Prostate gland (tissue), 2 donors: ENCODE measurements around the gene KAZN. TPM values are rescaled to one million over a fixed set of nuclear protein-coding genes. Genes with fewer than 3 reads are reported as not detected.

Experiments
- DNase-seq: peaks from one replicate; pipeline ENCODE4 v3.0.0-alpha.2; 2019; ENCODE audit warnings: low spot score
- H3K27ac ChIP-seq, 2 donors: fragments of 200-600 bp; sonication (generic); 2 replicates each; pipeline ENCODE4 v1.5.1; 2017 to 2019
- H3K27me3 ChIP-seq: fragments of 200-600 bp; sonication (generic); replicated peaks from 2 replicates; pipeline ENCODE4 v1.5.1; 2019; ENCODE audit not compliant: insufficient read depth
- H3K36me3 ChIP-seq, 2 donors: fragments of 200-600 bp; sonication (generic); 1 replicate in 1 of 2; 2 replicates in 1 of 2; pipeline versions ENCODE4 v1.5.1 to v1.8.1; 2017 to 2019
- H3K4me1 ChIP-seq: fragments of 200-600 bp; sonication (generic); replicated peaks from 2 replicates; pipeline ENCODE4 v1.5.1; 2019
- H3K4me3 ChIP-seq, 2 donors: fragments of 200-600 bp; sonication (generic); 2 replicates each; pipeline ENCODE4 v1.5.1; 2017 to 2019
- H3K9me3 ChIP-seq: fragments of 200-600 bp; sonication (generic); 2 replicates; pipeline ENCODE4 v1.5.1; 2017
- POLR2A ChIP-seq: fragments of 450-650 bp; IDR thresholded peaks from one replicate; pipeline ENCODE4 v1.6.1; 2016; ENCODE audit warnings: antibody characterized with exemption, mild to moderate bottlenecking
- POLR2AphosphoS5 ChIP-seq: sonication (generic); formaldehyde crosslinking; IDR thresholded peaks from one replicate; pipeline ENCODE4 v1.6.1; 2017; ENCODE audit warnings: antibody characterized with exemption
- WGBS: methylation state at CpG from one replicate; pipeline ENCODE4 v1.1.5; 2018; 5-methylcytosine and 5-hydroxymethylcytosine counted together
- intact Hi-C: fragments of 100-400 bp; cut with DNase I; formaldehyde crosslinking; loops from one replicate; pipeline ENCODE4 v1.14.2; 2022
- total RNA-seq, 2 donors: library from RNA; depleted of rRNA; stranded (reverse); fragments of >200 nt; gene quantifications; one replicate each; pipeline ENCODE4 v1.1.0, GENCODE V29; 2016
- TF ChIP-seq, protein P1 (sequence below), 4 experiments: fragments of 200-600 bp in 2 of 4; fragments of 450-650 bp in 2 of 4; sonication (generic) in 2 of 4; IDR thresholded peaks; 1 replicate in 3 of 4; 2 replicates in 1 of 4; pipeline ENCODE4 v1.5.1; 2016 to 2019; ENCODE audit warnings: antibody characterized with exemption in 4 of 4, mild to moderate bottlenecking in 2 of 4, moderate library complexity in 2 of 4

The KAZN gene
- total RNA-seq, 2 donors from 2014 or later = 8.3 to 12.7 TPM

DNA sequence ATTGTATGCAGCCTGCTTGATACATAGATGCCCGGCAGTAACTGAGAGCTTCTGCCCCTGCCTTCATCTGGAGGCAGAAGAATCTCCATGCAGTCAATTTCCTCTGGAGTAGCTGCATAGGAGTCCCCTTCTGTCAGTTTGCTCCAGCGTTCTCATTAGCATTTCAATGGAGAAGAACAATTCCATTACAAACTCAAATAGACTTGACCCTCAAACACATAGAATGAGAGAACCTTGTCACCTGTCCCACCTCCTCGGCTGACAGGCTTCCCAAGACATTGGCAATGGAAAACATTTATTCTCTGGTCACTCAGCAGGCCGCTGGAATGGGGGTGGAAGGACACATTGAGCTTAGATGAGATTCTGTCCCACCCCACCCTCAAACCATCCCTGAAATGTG lies 509.4 kb downstream of the KAZN start:
- DNase-seq = no peak
- no peaks in the 10 kb centered on the region for H3K27me3 ChIP-seq
- no peaks in the 10 kb centered on the region for H3K4me1 ChIP-seq
- H3K9me3 ChIP-seq = no peaks in the 10 kb centered on the region
- H3K27ac ChIP-seq = no peak overlapping the region
- TF ChIP-seq, protein P1, sequence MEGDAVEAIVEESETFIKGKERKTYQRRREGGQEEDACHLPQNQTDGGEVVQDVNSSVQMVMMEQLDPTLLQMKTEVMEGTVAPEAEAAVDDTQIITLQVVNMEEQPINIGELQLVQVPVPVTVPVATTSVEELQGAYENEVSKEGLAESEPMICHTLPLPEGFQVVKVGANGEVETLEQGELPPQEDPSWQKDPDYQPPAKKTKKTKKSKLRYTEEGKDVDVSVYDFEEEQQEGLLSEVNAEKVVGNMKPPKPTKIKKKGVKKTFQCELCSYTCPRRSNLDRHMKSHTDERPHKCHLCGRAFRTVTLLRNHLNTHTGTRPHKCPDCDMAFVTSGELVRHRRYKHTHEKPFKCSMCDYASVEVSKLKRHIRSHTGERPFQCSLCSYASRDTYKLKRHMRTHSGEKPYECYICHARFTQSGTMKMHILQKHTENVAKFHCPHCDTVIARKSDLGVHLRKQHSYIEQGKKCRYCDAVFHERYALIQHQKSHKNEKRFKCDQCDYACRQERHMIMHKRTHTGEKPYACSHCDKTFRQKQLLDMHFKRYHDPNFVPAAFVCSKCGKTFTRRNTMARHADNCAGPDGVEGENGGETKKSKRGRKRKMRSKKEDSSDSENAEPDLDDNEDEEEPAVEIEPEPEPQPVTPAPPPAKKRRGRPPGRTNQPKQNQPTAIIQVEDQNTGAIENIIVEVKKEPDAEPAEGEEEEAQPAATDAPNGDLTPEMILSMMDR (IDR thresholded peaks at IDR 0.05) = no peak
- TF ChIP-seq POLR2A = no peak
- TF ChIP-seq POLR2AphosphoS5 = no peak
- intact Hi-C loops = no loop called here
- H3K4me3 ChIP-seq = no peak overlapping the region
- 73% methylated on average over 4 of the region's 4 CpGs for WGBS
- H3K36me3 ChIP-seq = no peaks in the 10 kb centered on the region

DNA sequence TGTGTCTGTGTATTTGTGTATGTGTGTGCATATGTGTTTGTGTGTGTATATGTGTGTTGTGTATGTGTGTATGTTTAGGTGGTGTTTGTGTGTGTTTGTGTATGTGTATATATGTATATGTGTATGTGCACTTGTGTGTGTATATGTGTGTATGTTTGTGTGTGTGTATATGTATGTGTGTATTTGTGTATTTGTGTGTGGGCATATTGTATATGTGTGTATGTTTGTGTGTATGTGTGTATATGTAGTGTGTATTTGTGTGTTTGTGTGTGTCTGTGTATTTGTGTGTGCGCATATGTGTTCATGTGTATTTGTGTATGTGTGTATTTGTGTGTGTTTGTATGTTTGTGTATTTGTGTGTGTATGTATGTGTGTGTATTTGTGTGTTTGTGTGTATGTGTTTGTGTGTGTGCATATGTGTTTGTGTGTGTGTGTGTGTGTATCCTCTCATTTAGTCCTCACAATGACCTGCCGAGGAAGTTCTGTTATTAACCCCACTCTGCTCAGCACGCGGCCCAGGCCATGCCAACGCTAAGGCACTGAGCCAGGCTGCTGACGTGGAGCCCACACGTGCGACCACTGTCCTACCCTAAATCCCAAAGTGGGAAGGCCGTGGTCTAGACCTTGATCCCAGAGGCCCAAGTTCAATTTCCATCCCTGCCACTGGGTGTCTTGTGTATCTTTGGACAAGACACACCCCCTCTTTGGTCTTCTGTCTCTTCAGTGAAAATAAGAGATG lies 511.8 kb downstream of the KAZN start:
- WGBS = 81% methylated on average over 9 of the region's 9 CpGs
- TF ChIP-seq POLR2AphosphoS5 (no peak), POLR2A (no peak)
- TF ChIP-seq, protein P1 (IDR thresholded peaks at IDR 0.05) = no peak
- H3K4me1 ChIP-seq = no peaks in the 10 kb centered on the region

DNA sequence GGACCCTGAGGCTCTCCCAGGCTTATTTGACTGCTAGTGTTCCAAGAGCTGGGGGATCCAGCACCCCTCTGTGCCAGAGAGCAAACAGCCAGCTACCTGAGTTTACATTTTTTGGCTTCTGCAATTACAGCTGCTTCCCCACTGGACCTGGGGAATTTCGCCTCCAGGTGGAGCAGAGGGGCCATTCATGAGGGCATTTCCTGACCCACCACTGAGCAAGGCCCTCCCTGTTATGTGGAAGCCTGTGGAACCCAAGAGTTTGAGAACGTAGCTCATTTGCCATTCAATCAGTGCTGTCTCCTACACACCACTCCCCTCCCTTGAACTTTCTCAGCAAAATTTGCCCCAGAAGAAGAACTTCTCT lies 512.4 kb downstream of the KAZN start:
- Histone ChIP-seq H3K36me3 (no peaks in the 10 kb centered on the region), H3K9me3 (no peaks in the 10 kb centered on the region), H3K4me1 (no peaks in the 10 kb centered on the region), H3K27ac (no peak overlapping the region), H3K27me3 (no peaks in the 10 kb centered on the region), H3K4me3 (no peak overlapping the region)
- no peak for DNase-seq
- intact Hi-C loops = no loop called here
- TF ChIP-seq POLR2A (no peak), POLR2AphosphoS5 (no peak)
- WGBS = 100% methylated on average over 2 of the region's 2 CpGs

More for the DNA sequence above, 511.8 kb downstream of the KAZN start:
- Histone ChIP-seq H3K4me3 (no peak overlapping the region), H3K9me3 (no peaks in the 10 kb centered on the region), H3K36me3 (no peaks in the 10 kb centered on the region), H3K27ac (no peak overlapping the region), H3K27me3 (no peaks in the 10 kb centered on the region)
- intact Hi-C loops = no loop called here
- DNase-seq = no peak

DNA sequence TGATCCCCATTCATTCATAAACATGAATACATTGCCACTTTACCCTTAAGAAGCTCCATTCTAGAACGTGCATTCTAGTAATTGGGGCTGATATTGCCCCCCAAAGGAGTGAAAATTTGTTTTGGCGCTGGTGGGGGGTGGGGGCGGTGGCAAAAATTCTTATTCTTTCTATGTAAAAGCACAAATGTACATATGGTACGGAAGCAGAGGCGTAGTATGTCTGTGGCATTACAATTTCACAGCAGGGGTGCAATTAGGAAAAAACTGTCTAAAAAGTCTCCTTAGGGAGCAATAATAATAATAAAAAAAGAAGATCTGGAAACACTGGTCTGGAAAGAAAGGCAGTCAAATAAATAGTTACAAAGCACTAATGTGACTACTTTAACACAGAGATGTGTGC lies 514.7 kb downstream of the KAZN start:
- no peak for DNase-seq
- no peaks in the 10 kb centered on the region for H3K36me3 ChIP-seq
- TF ChIP-seq POLR2A = no peak
- peaks cover 7% of the 10 kb centered on the region for H3K4me1 ChIP-seq
- no peaks in the 10 kb centered on the region for H3K9me3 ChIP-seq
- intact Hi-C loops = no loop called here
- H3K4me3 ChIP-seq = no peak overlapping the region
- H3K27ac ChIP-seq = no peak overlapping the region
- no peaks in the 10 kb centered on the region for H3K27me3 ChIP-seq
- WGBS = 90% methylated on average over 5 of the region's 5 CpGs

DNA sequence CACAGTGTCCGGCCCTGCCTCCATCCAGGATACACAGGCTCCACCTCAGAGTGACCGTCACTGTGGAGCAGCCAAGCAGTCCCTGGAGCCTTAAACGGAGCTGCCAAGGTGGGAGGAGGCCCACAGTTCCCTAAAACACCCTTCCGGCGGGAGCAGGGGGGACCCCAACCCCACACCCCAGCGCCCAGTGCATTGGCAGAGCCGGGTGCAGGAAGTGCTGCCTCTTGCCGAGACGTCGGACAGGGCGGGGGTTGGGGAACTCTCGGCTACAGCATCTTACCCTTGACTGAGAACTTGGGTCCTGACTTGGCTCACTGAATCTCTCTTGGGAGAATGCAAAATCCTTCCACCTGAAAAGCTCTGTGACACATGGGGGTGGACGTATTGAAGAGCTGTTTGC lies 516.4 kb downstream of the KAZN start:
- TF ChIP-seq POLR2A (no peak), POLR2AphosphoS5 (no peak)
- TF ChIP-seq, protein P1 (IDR thresholded peaks at IDR 0.05) = no peak
- H3K36me3 ChIP-seq = no peaks in the 10 kb centered on the region
- H3K4me1 ChIP-seq = peaks cover 7% of the 10 kb centered on the region
- WGBS = 94% methylated on average over 13 of the region's 13 CpGs
- H3K9me3 ChIP-seq = no peaks in the 10 kb centered on the region
- no peak overlapping the region for H3K4me3 ChIP-seq
- DNase-seq = no peak
- H3K27ac ChIP-seq = no peak overlapping the region
- intact Hi-C loops = no loop called here
- no peaks in the 10 kb centered on the region for H3K27me3 ChIP-seq
